Measurements from ENCODE around the gene REV1. TPM values are rescaled to one million over a fixed set of nuclear protein-coding genes. Genes with fewer than 3 reads are reported as not detected.

The REV1 gene
- total and polyA plus RNA-seq, 2 of the 13 experiments (the other 11 are each of a cell fraction or from before 2014, with no cell fraction given) = 49.1 to 71.8 TPM

DNA sequence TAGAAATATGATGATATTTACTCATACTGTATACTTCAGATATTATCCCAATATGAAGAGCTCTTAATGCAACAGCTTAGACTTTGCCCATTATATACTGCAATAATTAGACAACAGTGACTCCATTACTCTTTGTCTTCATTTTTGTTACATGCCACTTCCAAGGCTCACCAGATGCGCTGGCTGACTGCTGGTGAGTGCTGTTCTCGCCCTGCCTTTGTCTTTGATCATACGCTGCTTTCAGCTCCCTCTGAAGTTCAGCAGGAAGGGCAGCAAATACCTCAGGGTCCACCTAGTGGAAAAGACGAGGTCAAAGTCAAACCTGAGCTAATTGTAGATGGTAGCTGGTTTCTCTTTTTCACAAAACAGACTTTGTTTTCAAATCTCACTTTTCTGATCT, 86.3 kb downstream of the REV1 start (continued):
- TF ChIP-seq BRF2 (CRISPR knock-in tag; IDR thresholded peaks at IDR 0.05) (no peak), RFX3 (CRISPR knock-in tag; IDR thresholded peaks at IDR 0.05) (no peak), ATM (IDR thresholded peaks at IDR 0.05; ENCODE audit: borderline replicate concordance) (no peak), JUNB (CRISPR knock-in tag; IDR thresholded peaks at IDR 0.05; ENCODE audit: borderline replicate concordance) (no peak), WIZ (CRISPR knock-in tag; IDR thresholded peaks at IDR 0.05) (no peak), KDM5A (IDR thresholded peaks at IDR 0.05; ENCODE audit: borderline replicate concordance, low read length) (no peak), MAFG (CRISPR knock-in tag; IDR thresholded peaks at IDR 0.05) (no peak), ZNF800 (CRISPR knock-in tag; IDR thresholded peaks at IDR 0.05) (peak; percentile 21; the same call in 1 of the 2 replicates), ZNF34 (CRISPR knock-in tag; IDR thresholded peaks at IDR 0.05; ENCODE audit: borderline replicate concordance) (no peak), TCF7 (IDR thresholded peaks at IDR 0.05; ENCODE audit: low read depth) (peak; percentile 85), GATAD2A (CRISPR knock-in tag; IDR thresholded peaks at IDR 0.05) (0 out of 2 replicates have a peak, but pooled peaks have one; percentile 49), PHF21A (CRISPR knock-in tag; IDR thresholded peaks at IDR 0.05) (no peak), ZNF556 (CRISPR knock-in tag; IDR thresholded peaks at IDR 0.05; ENCODE audit: borderline replicate concordance) (peak; percentile 26; the same call in 1 of the 2 replicates), EP300 (IDR thresholded peaks at IDR 0.05; ENCODE audit: low read depth in 2 of 2, low read length in 2 of 2) (0 out of 4 replicates have a peak, but pooled peaks of 1 of the 2 experiments have one; percentile 19), EP300 (CRISPR knock-in tag; IDR thresholded peaks at IDR 0.05; ENCODE audit: borderline replicate concordance) (no peak), KDM3A (CRISPR knock-in tag; IDR thresholded peaks at IDR 0.05; ENCODE audit: low read depth) (no peak), ZNF20 (CRISPR knock-in tag; IDR thresholded peaks at IDR 0.05) (no peak)
- TF ChIP-seq, protein P1, sequence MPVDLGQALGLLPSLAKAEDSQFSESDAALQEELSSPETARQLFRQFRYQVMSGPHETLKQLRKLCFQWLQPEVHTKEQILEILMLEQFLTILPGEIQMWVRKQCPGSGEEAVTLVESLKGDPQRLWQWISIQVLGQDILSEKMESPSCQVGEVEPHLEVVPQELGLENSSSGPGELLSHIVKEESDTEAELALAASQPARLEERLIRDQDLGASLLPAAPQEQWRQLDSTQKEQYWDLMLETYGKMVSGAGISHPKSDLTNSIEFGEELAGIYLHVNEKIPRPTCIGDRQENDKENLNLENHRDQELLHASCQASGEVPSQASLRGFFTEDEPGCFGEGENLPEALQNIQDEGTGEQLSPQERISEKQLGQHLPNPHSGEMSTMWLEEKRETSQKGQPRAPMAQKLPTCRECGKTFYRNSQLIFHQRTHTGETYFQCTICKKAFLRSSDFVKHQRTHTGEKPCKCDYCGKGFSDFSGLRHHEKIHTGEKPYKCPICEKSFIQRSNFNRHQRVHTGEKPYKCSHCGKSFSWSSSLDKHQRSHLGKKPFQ (CRISPR knock-in tag; IDR thresholded peaks at IDR 0.05; ENCODE audit: insufficient replicate concordance) = no peak
- TF ChIP-seq, protein P2, sequence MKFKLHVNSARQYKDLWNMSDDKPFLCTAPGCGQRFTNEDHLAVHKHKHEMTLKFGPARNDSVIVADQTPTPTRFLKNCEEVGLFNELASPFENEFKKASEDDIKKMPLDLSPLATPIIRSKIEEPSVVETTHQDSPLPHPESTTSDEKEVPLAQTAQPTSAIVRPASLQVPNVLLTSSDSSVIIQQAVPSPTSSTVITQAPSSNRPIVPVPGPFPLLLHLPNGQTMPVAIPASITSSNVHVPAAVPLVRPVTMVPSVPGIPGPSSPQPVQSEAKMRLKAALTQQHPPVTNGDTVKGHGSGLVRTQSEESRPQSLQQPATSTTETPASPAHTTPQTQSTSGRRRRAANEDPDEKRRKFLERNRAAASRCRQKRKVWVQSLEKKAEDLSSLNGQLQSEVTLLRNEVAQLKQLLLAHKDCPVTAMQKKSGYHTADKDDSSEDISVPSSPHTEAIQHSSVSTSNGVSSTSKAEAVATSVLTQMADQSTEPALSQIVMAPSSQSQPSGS (CRISPR knock-in tag; IDR thresholded peaks at IDR 0.05) = no peak
- TF ChIP-seq, protein P3, sequence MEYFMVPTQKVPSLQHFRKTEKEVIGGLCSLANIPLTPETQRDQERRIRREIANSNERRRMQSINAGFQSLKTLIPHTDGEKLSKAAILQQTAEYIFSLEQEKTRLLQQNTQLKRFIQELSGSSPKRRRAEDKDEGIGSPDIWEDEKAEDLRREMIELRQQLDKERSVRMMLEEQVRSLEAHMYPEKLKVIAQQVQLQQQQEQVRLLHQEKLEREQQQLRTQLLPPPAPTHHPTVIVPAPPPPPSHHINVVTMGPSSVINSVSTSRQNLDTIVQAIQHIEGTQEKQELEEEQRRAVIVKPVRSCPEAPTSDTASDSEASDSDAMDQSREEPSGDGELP (IDR thresholded peaks at IDR 0.05; ENCODE audit: borderline replicate concordance, low read depth) = no peak
- TF ChIP-seq, protein P4, sequence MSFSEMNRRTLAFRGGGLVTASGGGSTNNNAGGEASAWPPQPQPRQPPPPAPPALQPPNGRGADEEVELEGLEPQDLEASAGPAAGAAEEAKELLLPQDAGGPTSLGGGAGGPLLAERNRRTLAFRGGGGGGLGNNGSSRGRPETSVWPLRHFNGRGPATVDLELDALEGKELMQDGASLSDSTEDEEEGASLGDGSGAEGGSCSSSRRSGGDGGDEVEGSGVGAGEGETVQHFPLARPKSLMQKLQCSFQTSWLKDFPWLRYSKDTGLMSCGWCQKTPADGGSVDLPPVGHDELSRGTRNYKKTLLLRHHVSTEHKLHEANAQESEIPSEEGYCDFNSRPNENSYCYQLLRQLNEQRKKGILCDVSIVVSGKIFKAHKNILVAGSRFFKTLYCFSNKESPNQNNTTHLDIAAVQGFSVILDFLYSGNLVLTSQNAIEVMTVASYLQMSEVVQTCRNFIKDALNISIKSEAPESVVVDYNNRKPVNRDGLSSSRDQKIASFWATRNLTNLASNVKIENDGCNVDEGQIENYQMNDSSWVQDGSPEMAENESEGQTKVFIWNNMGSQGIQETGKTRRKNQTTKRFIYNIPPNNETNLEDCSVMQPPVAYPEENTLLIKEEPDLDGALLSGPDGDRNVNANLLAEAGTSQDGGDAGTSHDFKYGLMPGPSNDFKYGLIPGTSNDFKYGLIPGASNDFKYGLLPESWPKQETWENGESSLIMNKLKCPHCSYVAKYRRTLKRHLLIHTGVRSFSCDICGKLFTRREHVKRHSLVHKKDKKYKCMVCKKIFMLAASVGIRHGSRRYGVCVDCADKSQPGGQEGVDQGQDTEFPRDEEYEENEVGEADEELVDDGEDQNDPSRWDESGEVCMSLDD (CRISPR knock-in tag; IDR thresholded peaks at IDR 0.05; ENCODE audit: borderline replicate concordance) = no peak
